ENCODE results near the gene NTRK3.
A peak's percentile ranks its signal among the peaks of the same experiment; 100 is the strongest.

NTRK3 gene

GRCh38 chr15:87981969-87982368 is 274.6 kb downstream of the NTRK3 start:
- DNase-seq (ENCODE audit: low read depth) = no peak

DNA sequence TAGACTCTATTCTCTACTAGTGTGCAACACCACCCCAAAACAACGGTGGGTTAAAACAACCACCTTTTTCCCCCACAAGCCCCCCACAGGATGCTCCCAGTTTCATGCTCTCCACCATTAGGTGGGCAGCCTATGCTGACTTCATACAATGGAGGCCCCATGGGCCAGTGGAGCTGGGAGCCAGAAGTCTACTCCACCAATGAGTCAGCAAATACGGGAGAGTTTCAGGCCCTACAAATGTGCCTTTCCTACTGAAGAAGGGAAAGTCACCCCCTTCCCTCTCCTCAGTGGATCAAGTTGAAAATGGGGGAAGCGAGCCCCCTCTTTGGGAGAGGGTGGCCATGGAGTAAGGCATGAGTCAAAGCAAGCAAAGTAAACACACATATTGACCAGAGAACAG is 278.6 kb downstream of the NTRK3 start:
- no peak for DNase-seq (ENCODE audit: low read depth)

DNA sequence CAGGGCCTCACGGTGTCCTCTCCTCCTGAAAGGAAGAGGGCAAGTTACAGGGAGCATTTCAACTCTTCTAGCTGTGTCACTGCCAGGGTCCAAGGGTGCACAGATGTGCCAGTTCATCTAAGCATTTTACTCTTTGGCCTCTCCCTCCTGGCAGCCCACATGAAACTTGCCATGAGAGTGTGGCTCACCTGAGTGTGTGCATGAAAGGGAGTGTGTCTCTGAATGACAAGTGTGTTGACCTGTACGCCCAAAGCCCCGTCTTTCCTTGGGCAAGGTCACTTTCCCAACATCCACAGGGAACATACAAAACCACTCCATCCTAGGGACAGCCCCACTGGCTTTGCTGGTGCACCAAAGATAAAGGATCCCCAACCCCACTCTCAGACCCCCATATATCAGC is 280.0 kb downstream of the NTRK3 start:
- DNase-seq (ENCODE audit: low read depth) = no peak

DNA sequence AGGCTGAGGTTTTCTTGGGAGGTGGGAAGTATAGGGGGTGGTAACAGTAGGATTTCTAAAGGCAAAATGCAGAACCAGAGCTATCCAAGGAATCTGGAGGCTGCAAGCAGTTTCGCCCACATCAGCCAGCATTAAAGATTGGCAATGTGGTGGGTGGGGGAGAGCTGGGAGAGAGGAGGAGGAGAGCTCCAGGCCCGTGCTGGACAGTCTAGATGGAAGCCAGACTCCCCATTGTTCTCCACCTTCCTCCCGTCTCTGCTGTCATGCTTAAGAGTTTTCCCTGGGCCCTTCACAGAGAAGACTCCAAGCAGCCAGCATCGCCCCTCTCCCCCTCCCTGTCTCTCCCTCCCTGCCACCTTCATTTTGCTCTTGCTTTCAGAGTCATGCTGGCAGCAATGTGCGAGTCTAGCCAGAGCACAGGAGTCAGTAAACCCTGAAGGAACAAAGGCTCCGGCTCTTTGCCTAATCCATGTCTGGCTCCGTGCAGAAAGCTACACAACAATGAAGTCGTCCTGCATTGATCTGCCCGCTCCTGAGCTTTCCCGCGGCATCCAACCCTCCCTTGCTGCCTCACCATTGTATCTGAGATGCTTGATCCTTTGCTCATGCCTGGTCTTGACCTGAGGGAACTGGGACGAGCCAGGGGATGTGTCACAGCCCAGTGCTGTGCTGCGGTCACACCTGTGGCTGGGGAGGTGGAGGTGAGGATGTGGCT is 282.9 kb downstream of the NTRK3 start:
- no peak for DNase-seq (ENCODE audit: low read depth)

- no peak for DNase-seq (ENCODE audit: low read depth)
Observed at GRCh38 chr15:87971076-87971475, 285.5 kb downstream of the NTRK3 start.

DNA sequence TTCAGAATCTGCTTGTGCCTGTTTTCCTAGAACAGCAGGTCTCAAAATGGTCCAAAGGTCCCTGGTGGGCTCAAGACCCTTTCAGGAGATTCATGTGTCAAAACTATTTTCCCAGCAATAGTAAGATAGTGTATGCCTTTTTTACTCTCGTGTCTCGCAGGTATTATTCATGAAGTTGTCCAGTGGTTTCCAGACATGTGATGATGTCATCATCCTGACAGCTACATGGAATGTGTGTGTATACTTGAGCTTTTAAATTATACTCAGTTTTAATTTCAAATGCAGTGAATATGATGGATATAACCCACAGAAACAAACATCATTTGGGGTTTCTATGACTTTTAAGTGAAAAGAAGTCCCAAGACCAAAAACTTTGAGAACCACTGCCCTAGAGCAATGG is 288.6 kb downstream of the NTRK3 start:
- no peak for DNase-seq (ENCODE audit: low read depth)

DNA sequence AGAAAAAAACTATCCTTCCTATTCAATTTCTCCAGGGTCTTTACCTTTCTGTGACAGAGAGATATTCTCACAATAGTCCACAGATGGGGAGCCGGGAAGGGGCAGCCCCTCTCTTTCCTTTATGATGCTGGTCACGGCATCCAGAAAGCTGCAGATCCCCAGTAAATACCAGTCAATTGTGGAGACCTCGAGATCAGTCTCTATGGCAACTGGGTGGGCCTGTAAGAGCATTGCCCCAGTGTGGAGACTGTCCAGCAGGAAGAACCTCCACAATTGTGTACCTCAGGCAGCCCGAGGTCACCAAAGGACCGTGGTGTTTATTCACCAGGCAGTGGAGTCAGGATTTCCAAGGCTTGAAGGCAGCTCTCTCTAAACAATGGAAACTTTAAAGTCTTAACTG is 291.2 kb downstream of the NTRK3 start:
- no peak for DNase-seq (ENCODE audit: low read depth)

DNA sequence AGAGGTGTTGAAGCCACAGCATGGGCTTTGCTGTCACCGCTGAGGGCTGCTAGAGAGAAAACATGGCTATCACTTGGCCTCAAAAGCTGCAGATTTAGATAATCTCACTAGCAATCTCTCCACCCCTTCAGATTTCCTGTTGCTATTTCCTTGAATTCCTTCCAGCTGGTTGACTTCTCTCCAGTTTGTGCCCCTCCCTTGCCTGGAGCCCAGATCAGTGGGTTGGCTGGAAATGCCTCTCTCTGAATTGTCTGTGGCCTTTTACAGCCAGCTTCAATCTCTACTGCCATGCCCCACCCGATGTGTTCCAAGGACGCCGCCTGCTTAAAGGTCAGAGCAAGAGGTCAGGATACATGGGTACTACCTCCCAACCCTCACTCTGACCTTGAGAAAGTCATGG is 294.1 kb downstream of the NTRK3 start:
- no peak for DNase-seq (ENCODE audit: low read depth)

GRCh38 chr15:87961851-87962420 is 294.6 kb downstream of the NTRK3 start:
- DNase-seq (ENCODE audit: low read depth) = peak; percentile 94

DNA sequence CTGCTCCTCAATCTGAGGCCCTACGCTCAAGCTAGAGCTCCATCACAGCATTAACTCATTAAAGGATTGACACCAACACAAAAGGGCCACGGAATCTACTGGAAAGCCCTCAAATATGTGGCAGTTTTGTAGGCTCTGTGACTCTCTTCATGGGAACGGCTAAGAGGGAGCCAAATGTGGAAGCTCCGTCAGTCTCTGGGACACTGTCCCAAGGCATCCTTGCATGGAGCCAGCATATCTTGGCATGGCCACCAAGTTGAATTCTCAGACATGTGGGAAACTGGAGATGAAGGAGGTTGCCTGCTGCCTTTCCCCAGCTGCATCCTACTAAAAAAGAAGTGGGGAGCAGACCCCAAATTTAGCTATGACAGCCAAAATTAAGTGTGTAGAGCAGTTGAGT is 296.9 kb downstream of the NTRK3 start:
- no peak for DNase-seq (ENCODE audit: low read depth)

DNA sequence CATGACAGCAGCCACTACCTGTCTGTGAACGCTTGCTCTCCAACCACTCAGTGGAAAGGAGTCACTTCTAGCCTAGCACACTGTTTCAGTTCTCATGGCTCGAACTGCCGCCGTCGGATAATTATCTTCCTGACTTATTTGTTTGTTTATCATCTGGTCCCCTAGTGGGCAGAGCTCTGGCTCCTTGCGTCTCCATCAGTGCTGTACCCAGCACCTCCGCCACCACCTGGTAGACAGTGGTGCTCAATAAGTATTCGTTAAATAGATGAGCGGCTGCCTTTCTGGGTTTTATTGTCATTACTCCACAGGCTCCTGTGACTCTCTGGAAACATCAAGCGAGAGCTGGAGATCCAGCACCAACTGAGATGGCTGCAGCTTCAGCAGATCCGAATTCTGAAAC is 297.5 kb downstream of the NTRK3 start:
- DNase-seq (ENCODE audit: low read depth) = no peak

DNA sequence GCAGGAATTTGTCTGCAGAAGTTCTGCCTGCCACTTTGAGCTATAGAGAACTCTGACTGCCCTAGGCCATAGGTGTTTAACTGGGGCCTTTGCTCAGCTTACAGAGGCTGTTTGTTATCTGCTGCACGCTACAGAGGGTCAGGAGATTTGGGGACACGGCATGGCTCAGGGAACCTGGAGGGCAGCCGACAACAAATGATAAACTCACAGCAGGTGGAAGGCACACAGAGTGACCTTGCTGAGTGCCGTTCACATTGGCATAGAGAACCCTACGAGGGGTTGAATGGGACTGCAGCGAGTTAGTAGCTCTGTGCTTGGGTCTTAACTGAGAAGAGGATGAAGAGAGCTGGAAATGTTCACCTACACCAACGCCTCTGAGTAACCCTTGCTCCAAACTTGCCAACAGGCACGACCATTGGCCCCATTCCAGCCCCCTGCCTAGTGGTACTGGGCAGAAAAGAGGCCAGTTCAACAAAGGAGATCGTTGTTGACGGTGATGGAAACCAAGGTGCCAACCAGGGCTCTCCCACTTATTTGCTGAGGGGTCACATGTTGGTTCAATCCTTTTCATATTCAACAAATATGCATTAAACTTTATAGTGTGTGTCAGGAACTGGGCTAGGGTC is 301.1 kb downstream of the NTRK3 start:
- no peak for DNase-seq (ENCODE audit: low read depth)

GRCh38 chr15:87954793-87955192 is 301.7 kb downstream of the NTRK3 start:
- DNase-seq (ENCODE audit: low read depth) = no peak

DNA sequence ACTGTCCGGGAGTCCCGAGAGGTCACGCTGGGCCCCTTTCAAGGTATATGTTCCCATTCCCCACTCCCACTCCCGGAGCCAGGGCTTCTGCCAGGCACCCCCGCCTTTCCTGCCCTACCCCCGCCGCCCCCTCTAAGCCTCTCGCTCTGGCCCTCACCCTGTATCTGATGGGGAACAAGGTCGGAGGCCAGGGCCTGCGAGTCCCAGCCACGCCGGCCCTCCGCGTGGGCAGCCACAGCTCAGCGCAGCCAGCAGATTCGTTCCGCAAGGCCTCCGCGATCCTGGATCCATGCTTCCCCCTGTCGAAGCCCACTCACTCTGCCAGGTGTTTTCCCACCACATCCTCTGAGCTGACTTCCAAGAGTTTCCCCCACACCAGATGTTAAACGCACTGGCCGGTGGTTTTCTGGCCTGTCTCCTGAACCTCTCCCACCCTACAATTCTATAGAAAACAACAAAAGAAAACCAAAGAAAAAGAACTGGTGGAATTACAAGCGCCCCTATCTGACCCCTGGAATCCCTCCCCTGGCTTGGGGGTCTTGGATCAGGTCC is 303.7 kb downstream of the NTRK3 start:
- no peak for DNase-seq (ENCODE audit: low read depth)

- DNase-seq (ENCODE audit: low read depth) = no peak
Observed at GRCh38 chr15:87949575-87950223, 306.8 kb downstream of the NTRK3 start.

- no peak for DNase-seq (ENCODE audit: low read depth)
Observed at GRCh38 chr15:87949151-87949574, 307.4 kb downstream of the NTRK3 start.

- DNase-seq (ENCODE audit: low read depth) = no peak
Observed at GRCh38 chr15:87947560-87947959, 309.0 kb downstream of the NTRK3 start.

GRCh38 chr15:87945246-87945645 is 311.3 kb downstream of the NTRK3 start:
- DNase-seq (ENCODE audit: low read depth) = no peak

GRCh38 chr15:87944691-87945090 is 311.8 kb downstream of the NTRK3 start:
- DNase-seq (ENCODE audit: low read depth) = no peak

DNA sequence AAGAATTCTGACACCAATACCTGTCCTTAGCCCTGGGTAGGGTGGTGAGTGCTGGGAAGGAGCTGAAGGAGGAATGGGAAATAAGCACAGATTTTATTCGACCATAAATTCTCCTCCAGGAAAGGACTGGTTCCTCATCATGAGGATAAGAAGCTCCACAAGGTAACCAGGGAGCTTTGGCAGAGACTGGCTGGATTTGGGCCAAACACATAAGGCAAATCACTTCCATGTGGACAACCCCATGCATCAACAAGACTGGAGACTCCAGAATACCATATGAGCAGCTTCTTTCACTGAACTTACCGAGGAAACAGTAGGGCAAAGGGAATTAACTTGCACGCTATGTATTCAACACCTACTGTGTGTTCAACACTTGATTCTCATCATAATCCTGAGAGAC is 312.5 kb downstream of the NTRK3 start:
- no peak for DNase-seq (ENCODE audit: low read depth)

DNA sequence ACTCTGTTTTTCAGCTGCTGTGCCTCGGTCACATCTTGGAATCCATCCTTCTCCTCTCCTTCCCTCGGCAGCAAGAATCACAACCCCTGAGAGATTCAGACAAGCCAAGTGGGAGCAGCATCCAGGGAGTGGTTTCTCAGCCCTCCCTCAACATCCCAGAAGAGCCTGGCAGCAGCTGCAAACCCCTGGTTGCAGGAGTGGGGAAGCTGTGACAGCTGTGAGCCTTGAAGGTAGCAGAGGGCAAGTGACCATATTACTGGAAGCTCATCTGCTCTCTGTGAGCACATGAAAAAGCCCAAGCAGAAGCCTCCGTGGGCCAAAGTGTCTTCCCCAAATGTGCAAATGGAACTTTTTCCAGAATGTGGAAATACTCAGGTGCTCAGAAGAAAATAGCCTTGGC is 312.9 kb downstream of the NTRK3 start:
- DNase-seq (ENCODE audit: low read depth) = no peak

DNA sequence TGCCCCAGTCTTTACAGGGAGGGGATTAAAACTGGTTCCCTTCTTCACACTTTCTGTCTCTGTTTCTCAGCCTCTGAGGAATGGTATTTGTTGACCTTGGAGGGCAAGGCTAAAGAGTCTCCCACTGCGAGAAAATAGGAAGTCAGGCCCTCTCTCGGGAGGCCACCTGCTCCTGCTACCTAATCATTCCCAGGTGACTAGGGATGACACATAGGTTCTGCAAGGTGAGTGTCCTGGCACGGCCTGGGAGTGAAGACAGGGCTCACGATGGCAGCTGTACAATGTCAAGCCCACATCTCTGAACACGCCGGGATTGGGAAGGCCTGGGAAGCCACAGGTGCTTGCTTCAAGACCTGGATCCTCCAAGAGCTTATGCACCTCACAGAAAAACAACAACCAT is 314.2 kb downstream of the NTRK3 start:
- no peak for DNase-seq (ENCODE audit: low read depth)

- DNase-seq (ENCODE audit: low read depth) = no peak
Observed at GRCh38 chr15:87941606-87942005, 314.9 kb downstream of the NTRK3 start.
